ENCODE measurements around the gene PDZRN3.

DNA sequence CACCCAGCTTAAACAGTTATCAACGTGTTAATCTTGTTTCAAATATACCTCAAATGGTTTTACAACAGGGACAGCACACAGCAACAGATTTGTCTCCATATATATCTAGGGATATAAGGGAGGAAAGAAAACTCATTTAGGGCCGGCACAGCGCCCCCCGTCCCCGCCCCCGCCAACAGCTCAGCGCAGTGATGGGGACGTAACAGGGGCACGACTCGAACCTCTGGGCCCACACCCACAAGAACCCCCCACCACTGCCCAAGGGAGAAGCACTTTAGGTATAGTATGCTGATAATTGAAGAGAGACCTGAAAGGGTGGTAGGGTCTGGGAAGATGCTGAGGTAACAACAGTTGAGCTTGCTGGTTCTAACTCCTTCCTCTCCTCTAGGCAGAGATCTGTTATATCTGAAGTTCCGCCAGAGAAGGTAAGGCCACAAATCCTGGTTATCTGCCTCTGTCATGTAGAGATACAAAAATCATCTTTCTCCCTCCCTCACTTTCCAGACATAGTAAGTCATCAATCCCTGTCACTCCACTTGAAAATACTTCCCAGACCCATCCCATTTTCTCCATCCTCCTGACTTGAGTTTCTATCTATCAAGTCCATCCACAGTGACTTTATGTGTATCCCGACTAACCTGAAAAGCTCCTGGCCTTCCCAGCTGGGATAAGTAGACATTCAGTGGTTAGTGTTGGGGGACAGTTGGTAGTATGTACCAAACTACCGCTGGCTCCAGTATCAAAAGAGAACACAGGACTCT, 126.9 kb downstream of the PDZRN3 start:
- TF ChIP-seq, protein P1, sequence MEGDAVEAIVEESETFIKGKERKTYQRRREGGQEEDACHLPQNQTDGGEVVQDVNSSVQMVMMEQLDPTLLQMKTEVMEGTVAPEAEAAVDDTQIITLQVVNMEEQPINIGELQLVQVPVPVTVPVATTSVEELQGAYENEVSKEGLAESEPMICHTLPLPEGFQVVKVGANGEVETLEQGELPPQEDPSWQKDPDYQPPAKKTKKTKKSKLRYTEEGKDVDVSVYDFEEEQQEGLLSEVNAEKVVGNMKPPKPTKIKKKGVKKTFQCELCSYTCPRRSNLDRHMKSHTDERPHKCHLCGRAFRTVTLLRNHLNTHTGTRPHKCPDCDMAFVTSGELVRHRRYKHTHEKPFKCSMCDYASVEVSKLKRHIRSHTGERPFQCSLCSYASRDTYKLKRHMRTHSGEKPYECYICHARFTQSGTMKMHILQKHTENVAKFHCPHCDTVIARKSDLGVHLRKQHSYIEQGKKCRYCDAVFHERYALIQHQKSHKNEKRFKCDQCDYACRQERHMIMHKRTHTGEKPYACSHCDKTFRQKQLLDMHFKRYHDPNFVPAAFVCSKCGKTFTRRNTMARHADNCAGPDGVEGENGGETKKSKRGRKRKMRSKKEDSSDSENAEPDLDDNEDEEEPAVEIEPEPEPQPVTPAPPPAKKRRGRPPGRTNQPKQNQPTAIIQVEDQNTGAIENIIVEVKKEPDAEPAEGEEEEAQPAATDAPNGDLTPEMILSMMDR (conservative IDR thresholded peaks at IDR 0.05): no peak
- TF ChIP-seq ZFX (IDR thresholded peaks at IDR 0.05): no peak
